GM12892 (cell line): ENCODE results near the gene RASSF3.
"Not testable (repeated sequence)": the region's sequence is repeated elsewhere in the genome, so short reads cannot be mapped to it uniquely, and the experiment has no call there.

Source experiments
- DNase-seq: peaks from one replicate; pipeline ENCODE4 v3.0.0; 2011; ENCODE audit not compliant: insufficient read length
- FAIRE-seq: peaks from 2 replicates; lab custom pipeline; 2011; peaks lifted over from hg19 to GRCh38; lab: Jason Lieb, UNC
- POLR2A ChIP-seq: IDR thresholded peaks from 2 replicates; pipeline ENCODE4 v1.6.1; 2011; ENCODE audit warnings: low read depth, low read length, control low read depth
- POLR2AphosphoS5 ChIP-seq: IDR thresholded peaks from 2 replicates; pipeline ENCODE4 v1.6.1; 2011; ENCODE audit warnings: low read depth, low read length, control low read depth
- TAF1 ChIP-seq: IDR thresholded peaks from 2 replicates; pipeline ENCODE4 v1.6.1; 2011; ENCODE audit warnings: low read depth, mild to moderate bottlenecking, control low read depth, low read length, borderline replicate concordance

The RASSF3 gene

DNA sequence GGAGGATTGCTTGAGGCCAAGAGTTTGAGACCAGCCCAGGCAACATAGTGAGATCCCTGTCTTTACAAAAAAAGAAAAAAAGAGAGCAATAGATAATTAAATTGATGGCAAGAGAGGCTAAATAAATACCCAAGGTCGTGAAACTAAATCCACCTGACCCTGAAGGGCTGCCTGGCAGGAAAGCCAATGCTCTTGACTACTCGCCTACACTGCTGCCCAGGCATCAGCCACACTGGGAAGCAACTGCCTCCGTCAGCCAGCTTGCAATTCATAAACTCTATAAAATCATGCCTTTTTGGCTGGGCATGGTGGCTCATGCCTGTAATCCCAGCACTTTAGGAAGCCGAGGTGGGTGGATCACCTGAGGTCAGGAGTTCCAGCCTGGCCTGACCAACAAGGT is 31.7 kb upstream of the RASSF3 start:
- FAIRE-seq, result no peak
- DNase-seq, result no peak
- no peak for TF ChIP-seq POLR2A
- TF ChIP-seq POLR2AphosphoS5, result no peak
- TF ChIP-seq TAF1, result no peak

- no peak for DNase-seq
- no peak for TF ChIP-seq POLR2AphosphoS5
- no peak for TF ChIP-seq POLR2A
- TF ChIP-seq TAF1, result no peak
- no peak for FAIRE-seq
Measured at GRCh38 chr12:64580681-64581080, 29.6 kb upstream of the RASSF3 start.

- DNase-seq (no peak), FAIRE-seq (no peak)
- TF ChIP-seq TAF1 (no peak), POLR2AphosphoS5 (no peak), POLR2A (no peak)
Measured at GRCh38 chr12:64582114-64582513, 28.2 kb upstream of the RASSF3 start.

- FAIRE-seq (no peak), DNase-seq (no peak)
- TF ChIP-seq TAF1, result no peak
- no peak for TF ChIP-seq POLR2AphosphoS5
- TF ChIP-seq POLR2A, result no peak
Measured at GRCh38 chr12:64582862-64583261, 27.4 kb upstream of the RASSF3 start.

GRCh38 chr12:64583395-64583770 is 26.9 kb upstream of the RASSF3 start:
- not testable (repeated sequence) for DNase-seq, FAIRE-seq

DNA sequence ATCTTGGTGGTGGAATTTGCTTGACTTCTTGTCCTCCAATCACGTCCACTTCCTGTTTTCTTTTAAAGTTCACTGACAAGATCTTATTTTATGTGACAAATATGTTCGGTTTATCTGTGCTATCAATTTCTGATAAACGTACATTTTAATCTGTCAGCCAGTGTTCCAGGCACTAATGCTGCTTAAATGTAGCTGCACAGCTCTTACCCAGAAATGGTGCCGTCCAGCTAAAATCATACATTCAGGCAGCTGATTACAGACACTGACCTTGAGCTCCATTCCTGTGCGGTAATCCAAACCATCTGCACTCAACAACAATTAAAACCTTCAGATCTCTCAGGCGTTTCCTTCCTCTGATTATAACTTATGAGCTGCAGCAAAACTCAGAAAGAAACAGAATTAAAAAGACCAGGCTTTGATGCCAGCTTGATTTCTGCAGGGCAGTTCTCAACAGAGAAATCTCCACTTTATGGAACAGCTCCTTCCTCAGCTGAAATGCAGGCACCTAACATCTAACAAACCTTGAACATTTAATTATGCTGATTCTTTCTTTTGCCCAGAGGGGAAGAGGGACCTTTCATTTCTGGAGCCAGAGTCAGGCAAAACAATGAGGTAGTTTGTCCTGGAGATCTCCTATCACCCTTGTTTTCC is 26.4 kb upstream of the RASSF3 start:
- TF ChIP-seq POLR2AphosphoS5 (no peak), POLR2A (no peak), TAF1 (no peak)
- FAIRE-seq, result no peak
- no peak for DNase-seq

DNA sequence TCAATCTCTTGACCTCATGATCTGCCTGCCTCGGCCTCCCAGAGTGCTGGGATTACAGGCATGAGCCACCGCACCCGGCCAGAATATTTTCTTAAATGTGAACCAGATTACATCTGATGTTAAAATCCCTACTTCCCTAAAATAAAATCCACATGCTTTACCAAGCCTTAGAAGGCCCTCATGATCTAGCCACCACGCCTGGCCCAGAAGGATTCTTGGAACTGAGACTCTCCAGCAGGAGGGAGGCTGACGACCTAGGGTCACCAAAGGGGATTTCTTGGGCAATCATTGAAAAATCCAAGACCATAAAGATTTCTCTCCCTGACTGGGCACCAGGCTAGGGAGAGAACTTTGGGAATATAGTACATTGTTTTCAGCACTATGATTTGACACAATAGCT is 25.2 kb upstream of the RASSF3 start:
- no peak for FAIRE-seq
- no peak for TF ChIP-seq POLR2AphosphoS5
- TF ChIP-seq TAF1, result no peak
- no peak for TF ChIP-seq POLR2A
- DNase-seq, result no peak

DNA sequence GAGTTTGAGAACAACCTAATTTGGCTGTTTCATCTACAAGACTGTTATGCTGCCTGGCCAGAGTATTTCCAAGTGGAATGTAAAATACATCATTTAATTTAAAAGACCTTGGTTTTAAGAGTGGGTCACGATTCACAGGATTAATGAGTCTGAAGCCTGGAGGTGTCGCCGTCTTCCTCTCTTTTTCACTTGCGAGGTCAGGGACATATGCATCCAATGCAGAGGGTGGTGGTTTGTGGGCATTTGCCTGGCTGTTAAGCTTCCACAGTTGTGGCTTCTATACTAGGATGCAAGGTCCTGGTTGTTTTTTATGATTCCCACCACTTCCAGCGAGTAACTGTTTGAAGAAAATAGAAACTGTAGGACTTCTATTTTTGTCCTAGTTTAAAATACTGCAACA is 22.8 kb upstream of the RASSF3 start:
- FAIRE-seq (no peak), DNase-seq (no peak)
- TF ChIP-seq TAF1 (no peak), POLR2A (no peak), POLR2AphosphoS5 (no peak)

DNA sequence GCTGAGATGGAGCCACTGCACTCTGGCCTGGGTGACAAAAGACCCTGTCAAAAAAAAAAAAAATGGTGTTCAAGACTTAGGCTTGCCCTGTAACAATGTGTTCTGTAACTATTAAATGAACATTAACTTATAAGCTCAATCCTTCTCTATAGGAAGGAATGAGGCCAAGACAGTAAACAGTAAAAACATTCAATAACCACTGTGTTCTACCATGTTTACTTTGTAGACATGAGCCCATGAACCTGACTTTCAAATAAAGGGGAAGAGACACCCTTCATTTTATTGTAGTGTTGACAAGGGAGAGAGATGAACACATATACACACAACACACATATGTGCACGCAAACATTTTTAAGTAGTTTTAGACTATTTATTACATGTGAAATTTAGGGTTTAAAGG is 20.1 kb upstream of the RASSF3 start:
- FAIRE-seq (no peak), DNase-seq (no peak)
- TF ChIP-seq POLR2A (no peak), POLR2AphosphoS5 (no peak), TAF1 (no peak)

DNA sequence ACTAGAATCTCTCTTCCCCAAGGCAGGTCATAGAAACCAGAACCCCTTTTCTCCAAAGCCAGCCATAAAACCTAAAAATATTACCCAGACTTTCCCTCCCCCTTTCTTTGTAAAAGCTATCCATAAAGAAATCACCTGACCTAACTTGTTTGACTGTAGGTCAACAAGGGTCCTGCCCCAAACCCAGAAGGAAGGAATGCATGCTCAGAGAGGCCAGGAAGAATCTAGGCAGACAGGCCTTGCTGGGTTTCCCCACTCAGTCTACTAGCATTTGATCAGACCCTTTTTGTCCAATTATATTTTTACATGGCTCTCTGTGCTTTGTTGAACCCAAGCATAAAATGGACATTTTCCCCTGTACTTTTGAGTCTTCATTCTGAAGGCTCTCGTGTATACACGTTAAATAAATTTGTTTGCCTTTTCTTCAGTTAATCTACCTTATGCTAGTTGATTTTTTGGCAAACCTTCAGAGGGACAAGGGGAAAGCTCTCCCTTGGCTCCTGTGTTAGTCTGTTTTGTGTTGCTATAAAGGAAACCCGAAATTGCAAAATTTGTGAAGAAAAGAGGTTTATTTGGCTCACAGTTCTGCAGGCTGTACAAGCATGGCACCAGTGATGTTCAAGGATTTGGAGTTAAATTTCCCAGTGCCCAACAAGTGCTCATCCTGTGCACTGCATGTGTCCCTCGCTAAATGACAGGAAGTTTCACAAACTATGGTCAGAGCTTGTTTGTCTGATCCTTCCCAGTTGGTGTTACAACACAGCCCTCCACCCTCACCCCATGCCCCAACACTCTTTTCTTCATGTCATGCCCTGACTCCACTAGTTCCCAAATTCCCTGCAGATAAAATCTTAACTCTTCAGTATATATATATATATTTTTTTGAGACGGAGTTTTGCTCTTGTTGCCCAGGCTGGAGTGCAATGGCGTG is 14.2 kb upstream of the RASSF3 start:
- DNase-seq, result no peak
- no peak for FAIRE-seq
- no peak for TF ChIP-seq TAF1
- no peak for TF ChIP-seq POLR2AphosphoS5
- no peak for TF ChIP-seq POLR2A

DNA sequence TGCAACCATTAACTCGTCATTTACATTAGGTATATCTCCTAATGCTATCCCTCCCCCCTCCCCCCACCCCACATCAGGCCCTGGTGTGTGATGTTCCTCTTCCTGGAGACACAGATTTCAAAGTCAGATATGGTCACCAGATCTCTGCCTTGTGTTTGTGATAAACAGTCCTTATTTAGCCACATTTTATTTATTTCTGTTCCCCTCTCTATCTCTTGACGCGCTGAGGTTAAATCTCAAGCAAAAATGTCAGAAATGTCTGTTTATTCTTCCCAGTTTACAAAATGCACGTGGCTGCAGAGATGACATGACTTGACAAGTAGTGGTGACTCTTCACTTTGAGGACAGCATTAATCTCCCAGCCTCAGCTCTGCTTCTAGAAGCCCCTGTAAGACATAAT is 11.5 kb upstream of the RASSF3 start:
- FAIRE-seq (no peak), DNase-seq (no peak)
- TF ChIP-seq POLR2A (no peak), POLR2AphosphoS5 (no peak), TAF1 (no peak)

GRCh38 chr12:64600164-64600561 is 10.1 kb upstream of the RASSF3 start:
- DNase-seq (no peak), FAIRE-seq (no peak)
- TF ChIP-seq POLR2A, result no peak
